Endothelial cell (in vitro differentiated cells): ENCODE results near the gene MGME1. TPM values are rescaled to one million over a fixed set of nuclear protein-coding genes. Genes with fewer than 3 reads are reported as not detected.

Source experiments
- DNase-seq: peaks from one replicate; pipeline ENCODE4 v3.0.0; 2021; ENCODE audit warnings: low spot score
- H3K27ac Mint-ChIP-seq: one replicate; pipeline ENCODE4 v1.8.0; 2021; ENCODE audit warnings: mixed read lengths, inconsistent platforms; ENCODE audit not compliant: unreplicated experiment
- H3K27me3 Mint-ChIP-seq: one replicate; pipeline ENCODE4 v1.8.0; 2021; ENCODE audit warnings: mild to moderate bottlenecking, moderate library complexity, mixed read lengths, inconsistent platforms; ENCODE audit not compliant: unreplicated experiment
- H3K36me3 Mint-ChIP-seq: one replicate; pipeline ENCODE4 v1.8.0; 2021; ENCODE audit warnings: mild to moderate bottlenecking, low read depth, mixed read lengths, inconsistent platforms; ENCODE audit not compliant: unreplicated experiment
- H3K4me1 Mint-ChIP-seq: one replicate; pipeline ENCODE4 v1.8.0; 2021; ENCODE audit warnings: mild to moderate bottlenecking, mixed read lengths, inconsistent platforms; ENCODE audit not compliant: unreplicated experiment
- H3K4me3 Mint-ChIP-seq: one replicate; pipeline ENCODE4 v1.8.0; 2021; ENCODE audit warnings: mild to moderate bottlenecking, mixed read lengths, inconsistent platforms; ENCODE audit not compliant: unreplicated experiment
- H3K9me3 Mint-ChIP-seq: one replicate; pipeline ENCODE4 v1.8.0; 2021; ENCODE audit warnings: mixed read lengths, inconsistent platforms; ENCODE audit not compliant: unreplicated experiment
- CTCF ChIP-seq: fragments of 200-600 bp; sonication (generic); IDR thresholded peaks from one replicate; pipeline ENCODE4 v1.5.0; 2021; ENCODE audit warnings: antibody characterized with exemption; ENCODE audit not compliant: unreplicated experiment
- total RNA-seq: library from RNA; stranded (reverse); fragmentation: NEBNext Ultra II Directional; extraction: Animal tissue kit (Norgen Biotek cat#: 25700); gene quantifications from one replicate; pipeline ENCODE4 v1.2.1, GENCODE V29; 2021; ENCODE audit not compliant: unreplicated experiment

MGME1 gene
- total RNA-seq, 1 donor from 2014 or later: 17.5 TPM

- Mint-ChIP-seq H3K4me1 (peaks cover 4% of the 10 kb centered on the region), H3K9me3 (no peaks in the 10 kb centered on the region), H3K27ac (no peak overlapping the region), H3K4me3 (no peak overlapping the region), H3K27me3 (peaks cover 7% of the 10 kb centered on the region), H3K36me3 (no peaks in the 10 kb centered on the region)
- DNase-seq: no peak
- no peak for TF ChIP-seq CTCF
Measured at GRCh38 chr20:17925940-17926300, 42.9 kb upstream of the MGME1 start.

- no peak overlapping the region for H3K4me3 Mint-ChIP-seq
Measured at GRCh38 chr20:17928211-17928611, 40.6 kb upstream of the MGME1 start.

GRCh38 chr20:17928633-17929311, 40.0 kb upstream of the MGME1 start:
- Mint-ChIP-seq H3K36me3 (no peaks in the 10 kb centered on the region), H3K27ac (no peak overlapping the region), H3K9me3 (no peaks in the 10 kb centered on the region), H3K4me3 (no peak overlapping the region), H3K4me1 (peaks cover 4% of the 10 kb centered on the region), H3K27me3 (peaks cover 14% of the 10 kb centered on the region)
- no peak for DNase-seq
- no peak for TF ChIP-seq CTCF

More at GRCh38 chr20:17928211-17928611, 40.6 kb upstream of the MGME1 start:
- DNase-seq: no peak
- H3K27me3 Mint-ChIP-seq: peaks cover 14% of the 10 kb centered on the region
- TF ChIP-seq CTCF: no peak
- H3K9me3 Mint-ChIP-seq: no peaks in the 10 kb centered on the region
- no peak overlapping the region for H3K27ac Mint-ChIP-seq
- H3K4me1 Mint-ChIP-seq: peaks cover 4% of the 10 kb centered on the region
- no peaks in the 10 kb centered on the region for H3K36me3 Mint-ChIP-seq

- Mint-ChIP-seq H3K9me3 (no peaks in the 10 kb centered on the region), H3K36me3 (no peaks in the 10 kb centered on the region), H3K4me3 (no peak overlapping the region), H3K4me1 (peaks cover 8% of the 10 kb centered on the region), H3K27me3 (peaks cover 9% of the 10 kb centered on the region), H3K27ac (no peak overlapping the region)
- DNase-seq: no peak
- no peak for TF ChIP-seq CTCF
Measured at GRCh38 chr20:17931513-17931912, 37.3 kb upstream of the MGME1 start.

GRCh38 chr20:17932396-17932795, 36.4 kb upstream of the MGME1 start:
- Mint-ChIP-seq H3K36me3 (no peaks in the 10 kb centered on the region), H3K27me3 (peaks cover 9% of the 10 kb centered on the region), H3K4me1 (peaks cover 16% of the 10 kb centered on the region), H3K9me3 (no peaks in the 10 kb centered on the region), H3K27ac (no peak overlapping the region), H3K4me3 (no peak overlapping the region)
- no peak for TF ChIP-seq CTCF
- DNase-seq: no peak
